Measurements from ENCODE around the gene UBQLN1. TPM values are rescaled to one million over a fixed set of nuclear protein-coding genes. Genes with fewer than 3 reads are reported as not detected.
"Not testable (repeated sequence)": the region's sequence is repeated elsewhere in the genome, so short reads cannot be mapped to it uniquely, and the experiment has no call there.

The UBQLN1 gene
- total RNA-seq, 1 experiment from 2014 or later = 111 TPM

DNA sequence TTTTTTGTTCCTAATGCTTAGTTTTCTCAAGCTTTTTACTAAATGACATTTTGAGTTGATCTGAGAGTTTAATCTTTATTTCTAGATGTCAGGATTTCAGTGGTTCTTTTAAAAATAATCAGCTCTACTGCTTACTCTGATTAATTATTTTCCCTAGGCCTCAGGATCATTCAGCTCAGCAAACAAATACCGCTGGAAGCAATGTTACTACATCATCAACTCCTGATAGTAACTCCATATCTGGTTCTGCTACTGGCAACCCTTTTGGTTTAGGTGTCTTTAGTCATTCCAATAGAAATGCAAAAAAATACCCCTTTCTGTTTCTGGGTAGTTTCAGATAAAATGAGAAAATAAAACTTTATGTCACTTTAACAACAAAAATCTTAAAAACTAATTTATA is 90.5 kb downstream of the UBQLN1 start:
- Histone ChIP-seq H3K79me2 (ENCODE audit: insufficient read depth, low read length) (no peaks in the 10 kb centered on the region), H2AFZ (ENCODE audit: low read length) (no peak overlapping the region), H2BK12ac (ENCODE audit: insufficient read length, low read depth, low read length) (no peak overlapping the region), H2BK5ac (ENCODE audit: insufficient read length, low read length) (no peak overlapping the region), H3K27ac (ENCODE audit: insufficient read length, low read depth, low read length) (no peak overlapping the region), H3K23ac (ENCODE audit: insufficient read length, low read depth, low read length) (no peak overlapping the region), H2BK120ac (ENCODE audit: low read depth, low read length, poor library complexity, severe bottlenecking) (no peak overlapping the region), H3K56ac (ENCODE audit: insufficient read length, low read depth, low read length) (no peak overlapping the region), H2BK15ac (ENCODE audit: low read depth, low read length) (no peak overlapping the region), H3K4me1 (ENCODE audit: insufficient read depth, low read length) (no peaks in the 10 kb centered on the region), H3K4ac (ENCODE audit: low read depth, low read length) (no peak overlapping the region), H3K23me2 (ENCODE audit: insufficient read length, low read depth, low read length, poor library complexity, severe bottlenecking) (no peaks in the 10 kb centered on the region), H2AK5ac (ENCODE audit: insufficient read length, low read length) (no peak overlapping the region), H4K20me1 (ENCODE audit: control insufficient read depth, insufficient read depth, insufficient read length) (no peaks in the 10 kb centered on the region), H3K79me1 (ENCODE audit: insufficient read depth, low read depth, low read length, poor library complexity, severe bottlenecking) (no peaks in the 10 kb centered on the region), H3K27me3 (ENCODE audit: insufficient read depth, low read length) (no peaks in the 10 kb centered on the region), H3K9ac (ENCODE audit: extremely low read depth, insufficient read length, low read length) (no peak overlapping the region), H4K8ac (replicated peaks; ENCODE audit: insufficient read length, low read depth, low read length) (no peak overlapping the region), H4K91ac (ENCODE audit: insufficient read length, low read depth, low read length) (no peak overlapping the region), H3K14ac (ENCODE audit: insufficient read depth, low read length) (no peak overlapping the region), H2BK20ac (ENCODE audit: low read depth, low read length, poor library complexity, severe bottlenecking) (no peak overlapping the region), H3K9me3 (ENCODE audit: control insufficient read depth, low read depth, low read length) (no peaks in the 10 kb centered on the region), H3K18ac (ENCODE audit: insufficient read length, low read depth, low read length) (no peak overlapping the region), H3K4me2 (ENCODE audit: insufficient read depth, insufficient read length, low read length) (no peak overlapping the region), H3T11ph (ENCODE audit: low read length) (no peak overlapping the region), H4K5ac (ENCODE audit: insufficient read length, low read depth, low read length) (no peak overlapping the region)
- Mint-ChIP-seq H3K36me3 (ENCODE audit: insufficient read depth in 1 of 3, low read depth in 3 of 3) (no peaks in the 10 kb centered on the region), H3K4me1 (peaks cover 7 to 9% of the 10 kb centered on the region in 2 experiments), H3K27me3 (ENCODE audit: low read depth) (peaks cover 19% of the 10 kb centered on the region), H3K27ac (no peak overlapping the region), H3K4me3 (no peak overlapping the region), H3K9me3 (no peaks in the 10 kb centered on the region)
- no peak for DNase-seq
- WGBS (ENCODE audit: extremely low coverage, insufficient read length, low lambda C conversion rate) = no CpG with 5 or more reads among the region's 1 CpG
- TF ChIP-seq, protein P1, sequence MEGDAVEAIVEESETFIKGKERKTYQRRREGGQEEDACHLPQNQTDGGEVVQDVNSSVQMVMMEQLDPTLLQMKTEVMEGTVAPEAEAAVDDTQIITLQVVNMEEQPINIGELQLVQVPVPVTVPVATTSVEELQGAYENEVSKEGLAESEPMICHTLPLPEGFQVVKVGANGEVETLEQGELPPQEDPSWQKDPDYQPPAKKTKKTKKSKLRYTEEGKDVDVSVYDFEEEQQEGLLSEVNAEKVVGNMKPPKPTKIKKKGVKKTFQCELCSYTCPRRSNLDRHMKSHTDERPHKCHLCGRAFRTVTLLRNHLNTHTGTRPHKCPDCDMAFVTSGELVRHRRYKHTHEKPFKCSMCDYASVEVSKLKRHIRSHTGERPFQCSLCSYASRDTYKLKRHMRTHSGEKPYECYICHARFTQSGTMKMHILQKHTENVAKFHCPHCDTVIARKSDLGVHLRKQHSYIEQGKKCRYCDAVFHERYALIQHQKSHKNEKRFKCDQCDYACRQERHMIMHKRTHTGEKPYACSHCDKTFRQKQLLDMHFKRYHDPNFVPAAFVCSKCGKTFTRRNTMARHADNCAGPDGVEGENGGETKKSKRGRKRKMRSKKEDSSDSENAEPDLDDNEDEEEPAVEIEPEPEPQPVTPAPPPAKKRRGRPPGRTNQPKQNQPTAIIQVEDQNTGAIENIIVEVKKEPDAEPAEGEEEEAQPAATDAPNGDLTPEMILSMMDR (conservative IDR thresholded peaks at IDR 0.05) = no peak

DNA sequence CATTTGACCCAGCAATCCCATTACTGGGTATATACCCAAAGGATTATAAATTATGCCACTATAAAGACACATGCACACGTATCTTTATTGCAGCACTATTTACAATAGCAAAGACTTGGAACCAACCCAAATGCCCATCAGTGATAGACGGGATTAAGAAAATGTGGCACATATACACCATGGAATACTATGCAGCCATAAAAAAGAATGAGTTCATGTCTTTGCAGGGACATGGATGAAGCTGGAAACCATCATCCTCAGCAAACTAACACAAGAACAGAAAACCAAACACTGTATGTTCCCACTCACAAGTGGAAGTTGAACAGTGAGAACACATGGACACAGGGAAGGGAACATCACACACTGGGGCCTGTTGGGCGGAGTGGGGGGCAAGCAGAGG is 94.5 kb downstream of the UBQLN1 start:
- H3K4me1 ChIP-seq (ENCODE audit: insufficient read depth, low read length); H4K8ac ChIP-seq (replicated peaks; ENCODE audit: insufficient read length, low read depth, low read length); H4K20me1 ChIP-seq (ENCODE audit: control insufficient read depth, insufficient read depth, insufficient read length); H2AK5ac ChIP-seq (ENCODE audit: insufficient read length, low read length); H3K4me1 Mint-ChIP-seq; H2BK5ac ChIP-seq (ENCODE audit: insufficient read length, low read length); H2AFZ ChIP-seq (ENCODE audit: low read length); H2BK12ac ChIP-seq (ENCODE audit: insufficient read length, low read depth, low read length); H2BK15ac ChIP-seq (ENCODE audit: low read depth, low read length); H3K18ac ChIP-seq (ENCODE audit: insufficient read length, low read depth, low read length); H3K23me2 ChIP-seq (ENCODE audit: insufficient read length, low read depth, low read length, poor library complexity, severe bottlenecking); H3K9me3 Mint-ChIP-seq; H3K56ac ChIP-seq (ENCODE audit: insufficient read length, low read depth, low read length); H3K14ac ChIP-seq (ENCODE audit: insufficient read depth, low read length); H3K4me2 ChIP-seq (ENCODE audit: insufficient read depth, insufficient read length, low read length); H3K79me2 ChIP-seq (ENCODE audit: insufficient read depth, low read length); H3K4ac ChIP-seq (ENCODE audit: low read depth, low read length); H3K36me3 Mint-ChIP-seq (ENCODE audit: insufficient read depth in 1 of 3, low read depth in 3 of 3); H2BK120ac ChIP-seq (ENCODE audit: low read depth, low read length, poor library complexity, severe bottlenecking); H3T11ph ChIP-seq (ENCODE audit: low read length); DNase-seq; H3K9ac ChIP-seq (ENCODE audit: extremely low read depth, insufficient read length, low read length); H2BK20ac ChIP-seq (ENCODE audit: low read depth, low read length, poor library complexity, severe bottlenecking); H3K27me3 Mint-ChIP-seq (ENCODE audit: low read depth); H4K5ac ChIP-seq (ENCODE audit: insufficient read length, low read depth, low read length); H3K27ac Mint-ChIP-seq; H3K4me3 Mint-ChIP-seq; H3K9me3 ChIP-seq (ENCODE audit: control insufficient read depth, low read depth, low read length); H3K79me1 ChIP-seq (ENCODE audit: insufficient read depth, low read depth, low read length, poor library complexity, severe bottlenecking); H3K27me3 ChIP-seq (ENCODE audit: insufficient read depth, low read length); H3K27ac ChIP-seq (ENCODE audit: insufficient read length, low read depth, low read length); H4K91ac ChIP-seq (ENCODE audit: insufficient read length, low read depth, low read length); H3K23ac ChIP-seq (ENCODE audit: insufficient read length, low read depth, low read length): not testable (repeated sequence)
- WGBS (ENCODE audit: extremely low coverage, insufficient read length, low lambda C conversion rate) = no CpG with 5 or more reads among the region's 3 CpGs

Measured in H9 (cell line).